HG03066 (cell line): ENCODE data around the gene LRRC59.
A peak's percentile ranks its signal among the peaks of the same experiment; 100 is the strongest.
"Not testable (repeated sequence)": the region's sequence is repeated elsewhere in the genome, so short reads cannot be mapped to it uniquely, and the experiment has no call there.

Experiments
- ATAC-seq: cut with Tn5 transposase; IDR thresholded peaks from one replicate; pipeline ENCODE4 v1.9.1; 2021; ENCODE audit warnings: low read depth; ENCODE audit not compliant: unreplicated experiment

Gene LRRC59

GRCh38 chr17:50397111-50397918 lies at the start of gene LRRC59:
Gene LRRC59 (minus strand): TSS chr17:50397523. CDS start chr17:50397317, 206 bp downstream.
- peak; percentile 78 for ATAC-seq

GRCh38 chr17:50445730-50446325 lies 48.5 kb upstream of the LRRC59 start:
- ATAC-seq, result no peak

GRCh38 chr17:50444841-50445715 lies 47.8 kb upstream of the LRRC59 start:
- ATAC-seq, result no peak

GRCh38 chr17:50443505-50443974 lies 46.2 kb upstream of the LRRC59 start:
- no peak for ATAC-seq

GRCh38 chr17:50440838-50441829 lies 43.8 kb upstream of the LRRC59 start:
- ATAC-seq, result no peak

- ATAC-seq, result no peak
Observed at GRCh38 chr17:50440172-50440837, 43.0 kb upstream of the LRRC59 start.

GRCh38 chr17:50439008-50439407 lies 41.7 kb upstream of the LRRC59 start:
- ATAC-seq, result no peak

- no peak for ATAC-seq
Observed at GRCh38 chr17:50437409-50437808, 40.1 kb upstream of the LRRC59 start.

- no peak for ATAC-seq
Observed at GRCh38 chr17:50432125-50432762, 34.9 kb upstream of the LRRC59 start.

- ATAC-seq, result no peak
Observed at GRCh38 chr17:50430821-50431618, 33.7 kb upstream of the LRRC59 start.

GRCh38 chr17:50429793-50430192 lies 32.5 kb upstream of the LRRC59 start:
- no peak for ATAC-seq

GRCh38 chr17:50428831-50429424 lies 31.6 kb upstream of the LRRC59 start:
- ATAC-seq, result no peak

GRCh38 chr17:50428126-50428525 lies 30.8 kb upstream of the LRRC59 start:
- not testable (repeated sequence) for ATAC-seq

- ATAC-seq, result no peak
Observed at GRCh38 chr17:50426814-50427787, 29.8 kb upstream of the LRRC59 start.

GRCh38 chr17:50426472-50426782 lies 29.1 kb upstream of the LRRC59 start:
- ATAC-seq, result no peak

GRCh38 chr17:50425682-50426471 lies 28.6 kb upstream of the LRRC59 start, which contains the start of gene ACSF2:
Gene ACSF2 (plus strand): TSS chr17:50426218. CDS start chr17:50426262, 44 bp downstream.
- no peak for ATAC-seq
